C4-2B (cell line): ENCODE data around the gene UNKL.

ENCODE experiments used
- CTCF ChIP-seq: fragments of 450-650 bp; conservative IDR thresholded peaks from 2 replicates; pipeline ENCODE4 v1.5.1; 2017; ENCODE audit warnings: mild to moderate bottlenecking
- ZFX ChIP-seq: fragments of 450-650 bp; IDR thresholded peaks from 2 replicates; pipeline ENCODE4 v1.6.1; 2017

GRCh38 chr16:1337486-1337885 lies 77.0 kb downstream of the UNKL start:
- TF ChIP-seq CTCF: no peak
- no peak for TF ChIP-seq ZFX
